ENCODE measurements around the gene LHPP.

Gene LHPP

DNA sequence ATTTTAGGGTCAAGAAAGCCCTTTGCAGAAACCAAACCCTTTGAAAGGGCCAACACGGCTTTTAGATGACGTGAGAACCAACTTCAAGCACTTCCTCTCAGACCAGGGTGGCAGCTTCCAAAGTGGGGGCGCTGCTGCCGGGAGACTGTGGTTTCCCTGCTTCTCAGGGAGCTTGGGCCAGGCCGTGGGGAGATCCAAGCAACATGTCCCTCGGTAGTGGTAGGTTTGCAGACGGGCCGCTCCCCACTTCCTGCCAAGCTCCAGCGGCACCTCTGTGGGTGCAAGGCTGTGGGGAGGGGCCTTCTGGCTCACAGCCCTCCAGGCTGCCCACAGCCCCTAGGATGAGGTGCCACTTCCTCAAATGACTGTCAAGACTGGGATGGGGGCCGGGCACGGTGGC is 150.1 kb downstream of the LHPP start:
- DNase-seq = no peak

DNA sequence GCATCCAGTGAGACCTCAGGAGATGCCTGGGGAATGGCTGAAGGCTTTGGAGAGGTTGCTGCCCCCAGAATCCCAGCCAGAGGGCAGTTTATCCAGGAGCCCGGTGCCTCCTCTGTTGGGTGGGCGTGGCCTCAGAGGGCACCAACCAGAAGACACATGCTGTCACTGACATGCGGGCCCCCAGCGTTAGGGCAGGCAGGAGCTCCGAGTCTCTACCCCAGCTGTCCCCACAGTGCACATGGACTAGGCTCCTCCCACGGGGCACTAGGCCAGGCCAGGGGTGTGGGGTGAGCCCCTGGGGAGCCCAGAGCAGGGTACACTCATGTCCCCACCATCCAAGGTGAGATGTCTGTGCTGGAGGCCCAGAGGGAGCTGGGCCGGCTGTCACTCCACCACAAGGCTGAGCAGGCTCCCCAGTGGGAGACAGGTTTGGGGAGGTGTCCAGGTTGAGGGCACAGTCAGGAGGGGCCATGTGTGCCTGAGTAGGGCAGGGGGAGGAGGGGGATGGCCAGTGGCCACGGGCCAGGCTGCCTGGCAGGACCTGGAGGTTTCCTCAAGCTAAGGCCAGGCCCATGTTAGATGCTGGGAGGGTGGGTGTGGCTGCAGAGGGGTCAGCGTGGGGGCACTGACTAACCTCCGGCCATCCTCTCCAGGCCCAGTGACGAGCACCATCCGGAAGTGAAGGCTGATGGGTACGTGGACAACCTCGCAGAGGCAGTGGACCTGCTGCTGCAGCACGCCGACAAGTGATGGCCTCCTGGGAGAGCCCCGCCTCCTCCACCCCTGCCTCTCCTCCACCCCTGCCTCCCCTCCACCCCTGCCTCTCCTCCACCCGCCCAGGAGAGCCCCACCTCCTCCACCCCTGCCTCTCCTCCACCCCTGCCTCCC is 151.2 kb downstream of the LHPP start:
- DNase-seq = no peak

DNA sequence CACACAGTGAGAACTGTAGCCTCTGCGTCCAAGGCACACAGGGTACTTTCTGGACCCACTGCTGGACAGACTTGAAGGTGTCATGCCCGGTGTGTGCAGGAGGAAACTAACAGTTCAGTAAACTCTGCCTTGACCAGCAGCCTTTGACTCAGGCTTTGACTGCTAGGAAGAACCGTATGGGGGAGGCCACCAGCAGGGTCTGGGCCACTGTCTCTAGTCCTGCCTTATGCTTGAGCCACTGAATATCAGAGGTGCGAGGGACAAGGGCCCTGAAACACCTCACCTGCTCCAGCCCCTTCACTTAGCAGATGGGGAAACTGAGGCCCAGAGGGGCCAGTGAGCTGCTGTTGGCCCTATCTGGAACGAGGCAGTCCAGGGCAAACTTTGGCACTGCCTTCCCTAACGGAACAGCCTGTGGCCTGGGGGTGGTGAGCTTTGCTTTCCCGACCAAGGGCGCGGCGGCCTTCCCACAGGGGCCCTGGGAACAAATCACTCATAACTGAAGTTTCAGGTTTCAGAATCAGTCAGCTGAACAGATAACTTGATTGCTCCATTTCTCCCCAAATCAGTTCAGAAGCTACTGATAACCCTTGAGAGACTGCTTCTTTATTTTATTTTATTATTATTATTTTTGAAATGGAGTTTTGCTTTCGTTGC is 152.5 kb downstream of the LHPP start:
- no peak for DNase-seq

DNA sequence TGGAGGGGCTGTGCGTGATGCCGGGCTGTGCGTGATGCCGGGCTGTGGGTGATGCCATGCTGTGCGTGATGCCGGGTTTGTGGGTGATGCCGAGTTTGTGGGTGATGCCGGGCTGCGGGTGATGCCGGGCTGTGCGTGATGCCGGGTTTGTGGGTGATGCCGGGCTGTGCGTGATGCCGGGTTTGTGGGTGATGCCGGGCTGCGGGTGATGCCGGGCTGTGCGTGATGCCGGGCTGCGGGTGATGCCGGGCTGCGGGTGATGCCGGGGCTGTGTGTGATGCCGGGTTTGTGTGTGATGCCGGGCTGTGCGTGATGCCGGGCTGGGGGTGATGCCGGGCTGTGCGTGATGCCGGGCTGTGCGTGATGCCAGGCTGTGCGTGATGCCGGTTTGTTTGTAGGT is 153.6 kb downstream of the LHPP start:
- DNase-seq = no peak

DNA sequence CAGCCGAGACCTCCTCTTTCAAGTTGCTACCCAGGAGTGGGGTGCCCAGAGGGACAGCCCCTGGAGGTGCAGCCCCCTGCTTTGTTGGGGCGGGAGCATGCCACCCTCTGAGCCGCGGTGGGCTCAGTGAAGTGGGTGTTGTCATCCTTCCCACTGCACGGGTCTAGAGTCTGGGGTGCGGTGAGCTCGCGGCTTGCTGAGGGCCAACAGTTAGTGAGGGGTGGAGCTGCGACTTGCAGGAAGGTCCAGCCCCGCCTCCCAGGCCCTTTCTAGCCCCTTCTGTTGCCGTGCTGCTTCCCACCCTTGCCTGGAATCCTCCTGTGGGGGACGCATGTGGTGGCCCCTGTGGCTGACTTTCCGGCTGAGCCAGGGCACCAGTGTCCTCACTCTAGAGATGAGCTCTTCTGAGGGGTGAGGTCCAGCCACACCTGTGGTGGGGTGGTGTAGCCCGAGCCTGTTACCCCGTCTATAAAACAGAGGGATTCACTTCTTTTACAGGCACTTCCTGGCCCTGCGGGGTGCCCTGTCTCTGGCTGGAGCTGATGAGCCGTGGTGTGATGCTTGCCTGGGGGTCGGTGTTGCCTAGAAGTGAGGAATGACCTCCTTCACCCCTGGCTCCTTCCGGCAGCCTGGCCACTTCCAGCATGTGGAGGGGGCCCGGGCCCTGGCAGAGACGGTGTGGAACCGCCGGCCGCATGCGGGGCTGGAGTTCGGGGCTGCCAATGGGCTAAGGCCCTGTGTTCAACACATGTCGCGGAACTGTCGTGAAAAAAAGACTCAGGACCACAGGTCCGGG is 154.6 kb downstream of the LHPP start:
- no peak for DNase-seq

DNA sequence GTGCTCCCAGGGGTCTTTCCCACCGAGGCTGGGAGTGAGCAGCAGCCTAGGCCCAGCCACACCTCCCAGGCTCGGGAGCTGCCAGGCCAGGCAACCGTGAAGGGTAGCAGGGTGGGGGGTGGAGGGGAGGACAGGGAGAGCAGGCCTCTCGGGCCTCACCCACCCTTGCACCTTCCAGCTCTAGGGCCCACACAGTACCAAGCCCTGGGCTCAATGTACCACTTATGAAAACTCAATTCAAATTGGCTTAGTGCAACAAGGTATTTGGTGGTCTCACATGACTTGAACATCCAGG is 155.2 kb downstream of the LHPP start:
- DNase-seq = no peak

DNA sequence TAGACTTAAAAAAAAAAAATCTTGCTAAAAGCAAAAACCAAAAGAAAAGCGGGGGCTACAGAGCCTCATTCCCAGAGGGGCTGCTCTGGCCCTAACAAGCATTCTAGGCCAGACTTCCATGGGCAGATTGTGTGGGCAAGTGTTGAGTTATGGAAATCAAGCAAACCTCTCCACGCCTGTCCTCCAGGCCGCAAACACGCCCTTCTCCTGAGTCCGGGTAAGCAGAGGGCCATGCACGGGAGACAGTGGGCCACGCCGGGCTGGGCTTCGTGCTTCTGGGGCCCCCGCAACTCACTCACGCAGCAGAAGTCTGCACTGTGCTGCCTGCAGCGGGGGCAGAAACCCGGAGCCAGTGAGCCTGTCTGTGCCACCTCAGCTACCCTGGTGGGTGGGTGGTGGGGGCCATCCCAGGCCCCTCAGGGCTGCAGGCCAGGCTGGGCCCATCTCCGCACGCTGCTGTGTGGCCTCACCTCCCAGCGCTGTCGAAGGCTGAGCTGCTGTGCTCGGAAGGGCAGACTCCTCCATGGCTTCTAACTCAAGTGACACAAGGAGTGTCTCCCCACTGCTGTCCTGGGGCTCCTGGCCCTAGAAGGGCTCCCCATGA is 156.9 kb downstream of the LHPP start:
- DNase-seq = no peak

DNA sequence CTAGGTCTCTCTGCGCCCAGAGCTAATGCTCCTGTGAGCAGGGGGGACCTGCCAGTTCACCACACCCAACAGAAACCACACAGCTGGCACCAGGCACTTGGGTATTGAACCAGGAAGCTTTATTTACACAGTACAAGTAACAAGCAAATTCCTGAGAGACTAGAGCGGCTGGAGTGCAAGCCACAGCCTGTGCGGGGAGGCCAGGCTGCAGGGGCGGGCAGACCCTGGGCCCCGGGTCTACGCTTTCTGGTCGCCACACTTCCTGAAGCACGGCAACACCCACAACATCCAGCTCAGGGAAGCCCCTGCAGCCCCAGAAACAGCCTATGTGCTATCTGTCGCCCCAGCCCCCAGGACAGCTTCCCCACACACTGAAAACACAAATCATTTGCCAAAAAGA is 157.6 kb downstream of the LHPP start:
- DNase-seq = no peak

DNA sequence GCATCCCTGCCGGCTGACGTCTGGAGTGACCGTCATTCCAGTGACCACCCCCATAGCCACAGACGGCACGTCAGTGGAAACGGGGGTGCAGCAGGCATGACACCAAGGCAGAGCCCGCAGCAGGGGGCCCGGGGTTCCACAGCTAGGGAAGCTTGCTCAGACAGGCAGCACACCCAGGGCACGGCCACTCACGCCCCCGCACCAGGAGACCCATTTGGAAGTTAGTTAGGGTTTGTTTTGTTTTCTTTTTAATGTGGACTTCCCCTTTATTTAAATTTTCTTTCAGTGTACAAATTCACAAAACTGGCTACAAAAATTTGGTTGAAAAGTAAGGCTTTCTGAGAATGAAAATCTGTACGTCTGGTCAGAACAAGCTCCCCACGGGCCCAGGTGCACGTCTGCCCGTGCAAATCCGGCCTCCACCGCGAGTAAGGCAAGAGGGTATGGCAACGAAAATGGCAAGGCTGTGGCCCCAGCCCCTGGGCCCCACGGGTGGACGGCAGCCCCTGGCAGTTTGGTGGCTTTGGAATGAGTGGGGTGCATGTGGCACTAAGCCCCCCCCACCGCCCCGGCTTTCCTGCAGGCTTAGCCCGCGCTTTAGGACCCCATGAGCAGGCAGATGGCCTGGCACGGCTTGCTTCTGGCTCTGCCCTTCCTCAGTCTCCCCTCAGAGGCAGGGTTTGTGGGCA is 158.3 kb downstream of the LHPP start:
- DNase-seq = no peak

DNA sequence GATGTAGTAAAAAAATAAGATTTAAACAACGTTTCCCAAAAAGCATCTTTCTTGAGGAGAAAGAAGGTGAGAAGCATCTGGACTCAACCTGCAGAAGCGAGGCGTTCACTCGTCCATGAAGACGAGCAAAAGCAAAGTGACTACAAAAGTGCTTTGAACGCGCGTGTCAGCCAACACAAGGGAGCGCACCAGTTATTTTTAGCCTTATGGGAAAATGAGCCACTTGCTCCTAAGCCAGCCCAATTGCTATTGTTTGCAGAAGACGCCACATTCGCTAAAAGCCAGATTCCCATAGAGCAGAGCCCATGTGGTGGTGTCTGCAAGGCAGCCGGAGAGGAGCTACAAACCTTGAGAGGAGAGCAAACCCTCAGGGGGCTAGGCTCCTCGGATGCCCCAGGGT is 160.0 kb downstream of the LHPP start:
- no peak for DNase-seq

DNA sequence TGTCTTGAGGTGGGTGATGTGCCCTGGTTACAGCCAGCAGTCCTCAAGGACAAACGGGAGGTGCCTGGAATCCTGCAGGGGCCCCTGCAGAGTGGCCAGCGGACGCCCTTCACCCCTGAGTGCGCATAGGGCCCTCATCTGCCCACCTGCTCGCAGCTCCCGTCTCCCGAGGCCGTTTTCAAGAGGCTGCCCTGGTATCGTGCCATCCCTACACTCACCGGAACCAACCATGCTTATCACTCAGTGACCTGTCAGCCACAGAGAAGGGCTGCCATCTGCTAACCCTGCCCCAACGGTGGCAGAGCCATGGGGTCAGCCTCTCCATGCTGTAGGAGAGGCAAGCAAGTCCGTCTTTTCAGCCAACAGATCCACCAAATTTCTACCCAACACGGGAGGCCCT is 160.5 kb downstream of the LHPP start:
- no peak for DNase-seq

DNA sequence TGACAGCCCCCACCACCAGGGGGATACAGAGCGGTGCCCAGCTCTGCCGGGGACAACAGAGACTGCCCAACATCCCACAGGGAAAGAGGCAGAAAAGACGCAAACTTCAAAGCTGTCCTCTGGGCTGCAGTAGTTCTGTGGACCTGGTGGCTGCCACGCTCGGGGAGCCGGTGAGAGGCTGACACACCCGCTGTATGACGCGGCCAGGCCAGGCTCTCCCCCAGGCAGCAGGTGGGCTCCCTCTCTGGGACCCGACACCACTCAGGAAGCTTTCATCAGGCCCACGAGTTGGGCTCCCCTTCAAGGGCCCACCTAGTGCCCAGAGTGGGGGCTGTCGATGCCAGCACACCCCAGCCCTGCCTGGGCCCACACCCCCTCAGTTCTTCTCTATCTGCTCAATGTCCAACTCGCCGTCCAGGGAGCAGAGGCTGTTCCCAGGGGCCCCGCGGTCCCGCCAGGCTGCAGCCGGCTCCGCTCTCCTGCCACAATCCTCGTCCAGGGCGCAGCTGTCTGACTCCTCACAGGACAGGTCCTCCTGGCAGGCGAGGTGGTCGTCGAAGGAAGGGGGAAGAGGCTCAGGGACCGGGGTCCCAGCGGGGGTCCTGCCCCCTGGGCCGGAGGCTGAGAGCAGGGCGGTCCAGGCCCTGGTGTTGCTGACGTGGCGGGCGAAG is 161.4 kb downstream of the LHPP start:
- DNase-seq = no peak

DNA sequence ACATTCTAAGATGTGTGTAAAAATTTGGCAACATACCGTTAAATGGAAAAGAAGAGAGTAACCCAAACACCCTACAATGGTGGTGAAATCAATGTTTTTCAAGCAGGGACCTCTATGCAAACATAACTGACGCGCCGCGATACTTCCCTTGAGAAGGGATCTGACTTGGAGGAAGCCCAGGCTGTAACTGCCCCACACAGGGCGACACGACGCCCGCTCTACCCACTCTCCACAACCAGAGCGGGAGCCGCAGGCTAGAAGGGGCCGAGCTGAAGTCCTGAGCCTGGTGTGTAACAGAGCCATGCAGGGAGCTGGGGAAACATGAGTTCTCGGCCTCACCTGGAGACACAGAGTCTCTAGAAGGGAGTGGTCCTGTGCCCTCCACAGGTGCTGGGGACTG is 162.4 kb downstream of the LHPP start:
- DNase-seq = no peak

DNA sequence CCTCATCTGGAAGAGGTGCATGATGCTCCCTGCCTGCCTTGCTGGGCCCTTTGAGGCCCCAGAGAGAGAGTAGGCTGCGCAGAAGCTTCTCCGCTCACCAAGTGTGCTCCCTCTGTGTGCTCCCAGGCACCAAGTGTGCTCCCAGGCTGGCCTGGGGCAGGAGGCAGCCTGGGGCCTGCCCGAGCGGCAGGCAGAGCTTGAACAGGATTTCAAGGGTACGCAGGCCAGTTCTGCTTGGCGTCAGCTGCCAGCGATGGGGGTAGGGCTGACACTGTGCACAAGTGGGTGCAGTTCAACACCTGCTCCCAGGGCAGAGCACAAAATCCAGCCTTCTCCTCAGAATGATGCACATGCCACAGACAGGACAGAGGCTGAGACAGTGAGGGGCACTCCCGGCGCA is 162.8 kb downstream of the LHPP start:
- DNase-seq = no peak

DNA sequence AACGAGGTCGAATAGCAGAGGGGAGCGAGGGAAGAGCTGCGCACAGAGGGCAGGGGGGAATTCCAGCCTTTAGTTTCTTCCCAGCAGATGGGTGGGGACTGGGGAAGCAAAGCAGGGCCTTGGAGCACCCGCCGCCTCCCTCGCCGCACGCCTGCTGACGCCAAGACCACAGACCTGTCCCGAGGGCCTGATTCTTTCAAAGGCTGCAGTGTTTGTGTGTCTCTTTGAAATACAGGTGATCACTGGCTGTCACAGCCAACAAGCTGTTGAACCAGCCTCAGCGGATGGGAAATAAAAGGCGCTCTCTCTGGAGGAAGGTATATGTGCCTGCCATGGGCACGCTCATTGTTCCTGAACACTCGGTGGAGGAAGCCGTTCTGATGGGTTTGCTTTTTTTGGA is 163.3 kb downstream of the LHPP start:
- no peak for DNase-seq

DNA sequence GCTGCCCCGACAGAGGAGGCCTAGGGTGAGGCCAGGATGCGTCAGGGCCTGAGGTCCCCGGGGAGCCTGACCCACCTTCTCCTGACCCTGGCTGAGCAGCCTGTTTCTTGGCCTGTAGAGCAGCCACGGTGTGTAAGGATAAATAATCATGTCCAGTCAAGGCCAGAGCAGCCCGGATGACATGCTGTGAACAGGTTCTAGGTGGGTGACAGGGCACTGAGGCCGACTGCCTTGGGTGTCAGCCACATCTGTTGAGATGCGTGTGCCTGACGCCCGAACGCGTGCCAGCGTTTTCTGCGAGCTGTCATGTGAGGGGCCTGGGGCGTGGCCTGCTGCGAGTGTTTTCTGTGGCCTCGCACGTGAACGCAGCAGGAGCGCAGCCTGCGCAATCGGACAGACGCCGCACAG is 164.2 kb downstream of the LHPP start:
- DNase-seq = no peak

DNA sequence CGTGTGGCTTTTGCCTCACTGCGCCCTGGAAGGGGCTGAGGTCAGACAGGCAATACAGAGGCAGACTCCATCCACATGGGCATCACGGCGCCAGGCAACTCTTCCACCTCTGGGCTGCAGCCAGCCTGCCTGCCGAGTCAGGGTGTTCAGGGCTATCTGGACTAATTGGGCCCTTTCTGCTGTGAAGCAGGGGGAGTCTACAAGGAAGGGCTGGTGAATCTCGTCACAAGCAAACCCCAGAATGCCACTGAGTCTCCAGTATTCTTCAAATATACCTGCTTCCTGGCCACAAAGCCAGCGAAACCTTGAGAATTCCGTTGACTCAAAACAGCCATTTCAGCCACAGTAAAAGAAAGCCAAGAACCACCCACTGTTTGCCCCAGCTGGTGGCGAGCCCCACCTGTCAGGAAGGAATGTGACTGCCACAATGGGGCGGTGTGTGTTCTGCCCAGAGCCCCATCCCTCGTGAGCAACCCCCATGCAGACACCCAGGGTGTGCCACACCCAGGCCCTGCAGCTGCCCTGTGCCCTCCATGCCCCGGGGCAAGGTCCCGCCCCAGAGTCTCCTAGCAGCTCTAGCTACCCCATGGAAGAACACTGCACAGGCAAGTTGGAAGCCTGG is 165.2 kb downstream of the LHPP start:
- DNase-seq = no peak

DNA sequence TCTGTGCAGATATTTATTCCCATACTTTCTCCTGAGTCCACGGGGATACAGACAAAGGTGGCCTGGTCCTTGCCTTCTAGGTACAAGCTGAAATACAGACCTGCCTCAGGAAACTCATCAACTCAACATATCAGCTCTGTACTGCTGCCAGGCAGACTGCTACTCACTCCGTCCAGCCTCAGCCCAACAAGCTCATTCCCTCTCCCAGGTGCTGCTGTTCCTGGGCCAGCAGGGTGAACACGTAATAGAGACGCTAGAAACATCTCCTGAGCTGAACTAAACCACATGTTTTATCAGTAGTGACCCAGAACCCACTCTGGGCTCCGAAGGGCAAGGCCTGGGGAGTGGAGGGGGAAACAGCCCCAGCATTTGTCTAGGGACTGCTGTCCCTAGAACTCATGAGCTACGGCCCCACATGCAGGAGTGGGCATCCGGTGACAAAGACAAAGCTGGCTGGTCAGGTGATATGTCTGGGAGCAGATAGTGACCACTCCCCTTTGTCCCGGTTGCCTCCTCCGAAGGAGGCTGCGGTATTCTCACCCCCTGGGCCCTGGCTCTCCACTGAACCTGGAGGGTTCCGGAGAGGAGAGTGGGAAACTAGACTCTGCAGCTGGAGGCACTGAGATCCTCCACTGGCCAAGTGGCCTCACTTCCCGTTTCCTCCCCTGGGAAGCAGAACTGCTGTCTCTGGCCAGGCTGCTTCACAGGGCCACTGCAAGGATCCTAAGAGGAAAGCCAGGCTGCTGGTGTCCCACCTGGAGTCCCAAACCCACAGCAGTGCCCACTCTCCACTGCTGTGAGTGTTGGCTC is 166.4 kb downstream of the LHPP start:
- DNase-seq = no peak

DNA sequence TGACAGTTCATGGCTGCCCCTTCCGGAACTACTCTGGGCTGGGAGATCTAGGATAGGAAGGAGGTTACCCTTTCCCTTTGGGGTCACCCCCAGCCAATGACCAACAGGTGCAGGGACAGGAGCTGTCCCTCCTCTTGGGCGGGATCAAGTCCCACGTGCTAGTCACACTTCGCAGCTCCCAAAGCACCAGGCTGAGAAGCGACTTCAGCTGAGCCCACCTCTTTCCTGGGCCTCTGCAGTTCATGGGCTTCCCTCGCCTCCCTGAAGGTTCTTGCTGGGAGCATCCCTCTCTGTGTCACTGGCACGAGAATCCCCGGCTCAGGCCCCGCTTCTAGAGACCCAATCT is 167.0 kb downstream of the LHPP start:
- DNase-seq = no peak

DNA sequence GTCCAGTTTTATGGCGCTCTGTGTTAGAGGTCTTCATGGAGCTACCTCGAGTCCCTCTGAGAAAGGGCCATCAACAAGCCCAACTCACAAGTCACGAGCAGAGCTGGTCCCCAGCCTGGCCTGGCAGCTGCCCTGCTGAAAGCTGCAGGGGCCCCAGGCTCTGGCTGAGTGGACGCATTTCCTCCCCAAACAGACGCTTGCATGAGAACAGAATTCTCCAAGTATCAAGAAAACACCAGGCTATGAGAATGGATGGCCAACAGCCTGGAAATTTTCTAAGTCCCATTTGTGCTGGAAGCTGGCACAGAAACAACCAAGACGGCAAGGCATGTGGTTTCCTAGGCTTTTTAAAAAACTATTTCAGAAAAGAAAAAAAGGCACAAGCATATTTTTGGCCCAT is 167.8 kb downstream of the LHPP start:
- no peak for DNase-seq

DNA sequence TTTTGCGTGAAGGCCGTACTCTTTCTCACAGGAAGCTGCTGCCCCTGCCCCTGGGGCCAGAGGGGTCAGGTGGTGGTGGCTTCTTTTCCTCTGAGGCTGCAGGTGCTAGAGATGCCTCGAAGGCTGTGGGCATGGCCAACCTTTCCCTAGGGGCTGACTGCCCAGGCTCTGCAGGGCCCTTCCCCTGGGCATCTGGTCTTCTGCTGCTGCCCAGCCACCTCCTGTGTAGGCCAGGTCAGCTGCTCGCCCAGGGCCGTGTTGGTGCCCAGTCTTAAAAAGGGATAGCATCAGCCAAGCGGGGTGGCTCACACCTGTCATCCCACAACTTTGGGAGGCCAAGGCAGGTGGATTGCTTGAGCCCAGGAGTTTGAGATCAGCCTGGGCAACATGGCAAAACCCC is 168.2 kb downstream of the LHPP start:
- DNase-seq = no peak

Data from fibroblast of skin of right biceps (primary cell).